GM12874 (cell line): ENCODE measurements around the gene MTNR1A.

Experiments
- TF ChIP-seq, protein P1 (sequence below): IDR thresholded peaks from 2 replicates; pipeline ENCODE4 v1.5.1; 2011; ENCODE audit warnings: low read depth, mild to moderate bottlenecking, control low read depth, low read length, moderate library complexity; ENCODE audit not compliant: insufficient read depth

The MTNR1A gene

GRCh38 chr4:186584912-186585311 is 29.5 kb upstream of the MTNR1A start:
- TF ChIP-seq, protein P1, sequence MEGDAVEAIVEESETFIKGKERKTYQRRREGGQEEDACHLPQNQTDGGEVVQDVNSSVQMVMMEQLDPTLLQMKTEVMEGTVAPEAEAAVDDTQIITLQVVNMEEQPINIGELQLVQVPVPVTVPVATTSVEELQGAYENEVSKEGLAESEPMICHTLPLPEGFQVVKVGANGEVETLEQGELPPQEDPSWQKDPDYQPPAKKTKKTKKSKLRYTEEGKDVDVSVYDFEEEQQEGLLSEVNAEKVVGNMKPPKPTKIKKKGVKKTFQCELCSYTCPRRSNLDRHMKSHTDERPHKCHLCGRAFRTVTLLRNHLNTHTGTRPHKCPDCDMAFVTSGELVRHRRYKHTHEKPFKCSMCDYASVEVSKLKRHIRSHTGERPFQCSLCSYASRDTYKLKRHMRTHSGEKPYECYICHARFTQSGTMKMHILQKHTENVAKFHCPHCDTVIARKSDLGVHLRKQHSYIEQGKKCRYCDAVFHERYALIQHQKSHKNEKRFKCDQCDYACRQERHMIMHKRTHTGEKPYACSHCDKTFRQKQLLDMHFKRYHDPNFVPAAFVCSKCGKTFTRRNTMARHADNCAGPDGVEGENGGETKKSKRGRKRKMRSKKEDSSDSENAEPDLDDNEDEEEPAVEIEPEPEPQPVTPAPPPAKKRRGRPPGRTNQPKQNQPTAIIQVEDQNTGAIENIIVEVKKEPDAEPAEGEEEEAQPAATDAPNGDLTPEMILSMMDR = no peak

DNA sequence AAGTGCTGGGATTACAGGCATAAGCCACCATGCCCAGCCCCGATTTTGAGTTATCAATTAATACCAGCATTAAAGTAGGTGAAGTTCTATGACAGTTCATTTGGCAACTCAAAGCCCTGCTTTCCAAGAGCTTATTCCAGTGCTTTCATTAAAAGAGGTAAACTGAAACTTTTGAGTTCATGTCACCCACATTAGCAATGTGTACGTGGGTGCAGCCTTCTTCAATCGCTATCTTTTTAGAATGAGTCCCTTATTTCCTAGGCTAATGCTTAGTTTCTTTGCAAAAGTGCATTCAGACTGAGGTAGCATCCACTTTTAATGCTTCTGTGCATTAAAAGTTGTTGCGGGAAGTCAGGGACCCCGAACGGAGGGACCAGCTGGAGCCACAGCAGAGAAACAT is 26.1 kb upstream of the MTNR1A start:
- TF ChIP-seq, protein P1 = no peak

GRCh38 chr4:186580669-186581068 is 25.3 kb upstream of the MTNR1A start:
- TF ChIP-seq, protein P1 = no peak

DNA sequence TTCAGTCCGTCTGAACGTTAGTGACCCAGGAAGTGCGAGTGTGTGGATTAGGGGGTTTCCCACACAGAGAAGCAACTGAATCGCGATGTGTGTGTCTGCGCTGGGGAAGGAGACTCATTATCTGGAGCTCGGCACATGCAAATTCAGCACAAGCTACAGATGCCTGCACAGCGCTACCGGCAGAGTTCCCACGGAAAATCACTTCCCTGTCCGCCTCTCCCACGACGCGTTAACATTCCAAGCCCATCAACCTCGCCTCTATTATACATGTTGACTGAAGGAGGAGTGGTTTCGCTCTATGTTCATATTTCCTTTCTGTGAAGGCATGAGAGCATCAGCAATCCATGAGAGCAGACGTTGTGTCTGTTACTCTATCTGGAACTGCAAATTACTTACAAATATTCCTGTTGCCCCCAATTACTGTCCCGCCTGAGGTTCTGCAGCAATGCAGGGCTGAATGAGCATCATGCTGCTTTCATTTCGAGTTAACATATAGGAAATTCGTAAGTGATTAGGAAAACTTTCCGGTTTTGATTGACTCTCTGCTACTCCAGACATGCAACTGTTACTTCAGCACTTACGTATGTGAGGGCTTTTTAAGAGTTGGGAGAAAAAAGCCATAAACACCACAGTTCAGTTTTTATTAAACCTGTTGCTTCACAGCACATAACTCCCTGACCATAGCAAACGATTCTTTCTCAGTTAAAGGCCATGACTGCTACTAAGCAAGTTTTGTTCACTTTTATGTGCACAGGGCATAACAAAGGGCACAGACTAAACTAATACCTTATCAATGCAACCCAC is 15.0 kb upstream of the MTNR1A start:
- TF ChIP-seq, protein P1 = no peak

- TF ChIP-seq, protein P1 = no peak
These were observed 14.3 kb upstream of the MTNR1A start for GRCh38 chr4:186569533-186570192.

GRCh38 chr4:186566068-186566467 is 10.7 kb upstream of the MTNR1A start:
- TF ChIP-seq, protein P1 = no peak

GRCh38 chr4:186563761-186564160 is 8.4 kb upstream of the MTNR1A start:
- TF ChIP-seq, protein P1 = no peak
